Measurements from ENCODE around the gene CDC42BPA. TPM values are rescaled to one million over a fixed set of nuclear protein-coding genes. Genes with fewer than 3 reads are reported as not detected.

The CDC42BPA gene
- polyA plus RNA-seq, 1 of the 3 experiments (the other 2 are of a cell fraction), result 6.8 TPM

- no peaks in the 10 kb centered on the region for H3F3A ChIP-seq (replicated peaks; ENCODE audit: insufficient read depth)
- H4K20me1 ChIP-seq (ENCODE audit: insufficient read depth), result no peaks in the 10 kb centered on the region
- TF ChIP-seq RFX5 (IDR thresholded peaks at IDR 0.05; ENCODE audit: low read length) (no peak), TEAD4 (IDR thresholded peaks at IDR 0.05; ENCODE audit: borderline replicate concordance, insufficient read depth) (no peak), POLR2AphosphoS5 (IDR thresholded peaks at IDR 0.05; ENCODE audit: low read depth, low read length) (no peak), ZBTB33 (IDR thresholded peaks at IDR 0.05; ENCODE audit: borderline replicate concordance, low read depth) (no peak), REST (IDR thresholded peaks at IDR 0.05; ENCODE audit: low read depth, low read length) (no peak), CTCF (IDR thresholded peaks at IDR 0.05) (no peak), GABPA (IDR thresholded peaks at IDR 0.05; ENCODE audit: low read depth) (no peak), MXI1 (IDR thresholded peaks at IDR 0.05; ENCODE audit: low read depth, low read length) (no peak), IRF3 (IDR thresholded peaks at IDR 0.05; ENCODE audit: low read depth, low read length) (no peak)
- no peak overlapping the region for H3K9ac ChIP-seq
- no peak for DNase-seq
- peaks cover 0 to 51% of the 10 kb centered on the region in 2 experiments for H3K36me3 ChIP-seq (replicated peaks in 1 of 2; ENCODE audit: control insufficient read depth in 1 of 2, insufficient read depth in 2 of 2, low read length in 1 of 2)
- no peaks in the 10 kb centered on the region for H3K9me3 ChIP-seq
- H3K4me2 ChIP-seq, result no peak overlapping the region
- no peak overlapping the region for H3K4me3 ChIP-seq (ENCODE audit: low read depth in 2 of 2, low read length in 1 of 2)
- H3K27ac ChIP-seq (ENCODE audit: low read depth in 2 of 2, low read length in 1 of 2), result no peak overlapping the region
- 84% methylated on average over 2 of the region's 3 CpGs for WGBS (ENCODE audit: low lambda C conversion rate)
- H3K79me2 ChIP-seq (ENCODE audit: insufficient read depth), result no peaks in the 10 kb centered on the region
- ChIA-PET CTCF (no interaction called here), POLR2A (no interaction called here)
- no peak overlapping the region for H2AFZ ChIP-seq (ENCODE audit: low read depth)
- no peaks in the 10 kb centered on the region for H3K9me2 ChIP-seq
- no peaks in the 10 kb centered on the region; a peak in 2 of 4 replicates for H3K4me1 ChIP-seq (ENCODE audit: control insufficient read depth in 1 of 2, insufficient read depth in 2 of 2, low read depth in 1 of 2, low read length in 1 of 2)
- no peaks in the 10 kb centered on the region for H3K27me3 ChIP-seq (ENCODE audit: insufficient read depth)
Measured at GRCh38 chr1:226988334-226988666, 330.0 kb downstream of the CDC42BPA start.
